ENCODE data around the gene CMTR2.
"Not testable (repeated sequence)": the region's sequence is repeated elsewhere in the genome, so short reads cannot be mapped to it uniquely, and the experiment has no call there.

The CMTR2 gene

GRCh38 chr16:71295950-71296349 lies 6.7 kb upstream of the CMTR2 start:
- no peak overlapping the region for H4K8ac ChIP-seq (ENCODE audit: low read depth, low read length)
- no peak overlapping the region for H3K18ac ChIP-seq (ENCODE audit: low read length)
- no peak overlapping the region for H3K4me2 ChIP-seq (ENCODE audit: low read length)
- peaks cover 8% of the 10 kb centered on the region for H3K79me1 ChIP-seq (ENCODE audit: low read length)
- H3K14ac ChIP-seq (ENCODE audit: low read length): no peak overlapping the region
- no peak overlapping the region for H2BK5ac ChIP-seq (ENCODE audit: low read depth, low read length, poor library complexity)
- H4K91ac ChIP-seq (ENCODE audit: low read depth, low read length): no peak overlapping the region
- H3K27ac ChIP-seq (ENCODE audit: low read depth, low read length): no peak overlapping the region
- no peak overlapping the region for H3K9ac ChIP-seq (ENCODE audit: low read length)
- H4K12ac ChIP-seq (ENCODE audit: low read depth, low read length): no peak overlapping the region
- H3K4me1 ChIP-seq (ENCODE audit: control insufficient read depth in 1 of 2, insufficient read depth in 2 of 2, low read length in 2 of 2): peaks cover 7 to 11% of the 10 kb centered on the region in 2 experiments
- no peak overlapping the region for H3K23ac ChIP-seq (ENCODE audit: low read length)
- no peaks in the 10 kb centered on the region for H3K27me3 ChIP-seq (ENCODE audit: insufficient read depth, low read length)
- H3K4me3 ChIP-seq (ENCODE audit: low read depth, low read length): no peak overlapping the region
- DNase-seq: no peak
- peaks cover 2% of the 10 kb centered on the region for H3K79me2 ChIP-seq (ENCODE audit: control insufficient read depth, insufficient read depth, low read length, poor library complexity)
- no peaks in the 10 kb centered on the region for H3K9me3 ChIP-seq (ENCODE audit: insufficient read depth, low read depth, low read length)
- H2AK5ac ChIP-seq (ENCODE audit: low read length): no peak overlapping the region
- H2AFZ ChIP-seq (ENCODE audit: insufficient read depth, low read length, poor library complexity): no peak overlapping the region
- H2BK12ac ChIP-seq (ENCODE audit: low read length): peak overlapping the region; percentile 86
- no CpG with 5 or more reads among the region's 1 CpG for WGBS (ENCODE audit: extremely low coverage, insufficient coverage, insufficient read length)
- H3K36me3 ChIP-seq (ENCODE audit: control insufficient read depth in 1 of 2, insufficient read depth in 2 of 2, low read length in 2 of 2): no peaks in the 10 kb centered on the region
- H2BK120ac ChIP-seq (ENCODE audit: insufficient read depth, low read length, poor library complexity): peak overlapping the region; percentile 38
- no peak overlapping the region for H3K4ac ChIP-seq (ENCODE audit: low read depth, low read length)

- Histone ChIP-seq H2AK5ac (ENCODE audit: low read length) (no peak overlapping the region), H4K8ac (ENCODE audit: low read depth, low read length) (no peak overlapping the region), H3K9me3 (ENCODE audit: insufficient read depth, low read depth, low read length) (peaks cover 3% of the 10 kb centered on the region), H2BK5ac (ENCODE audit: low read depth, low read length, poor library complexity) (no peak overlapping the region), H2BK12ac (ENCODE audit: low read length) (no peak overlapping the region), H3K27ac (ENCODE audit: low read depth, low read length) (peak overlapping the region; percentile 57), H2BK120ac (ENCODE audit: insufficient read depth, low read length, poor library complexity) (no peak overlapping the region), H3K4me1 (ENCODE audit: control insufficient read depth in 1 of 2, insufficient read depth in 2 of 2, low read length in 2 of 2) (peaks cover 12 to 15% of the 10 kb centered on the region in 2 experiments), H3K4me3 (ENCODE audit: low read depth, low read length) (no peak overlapping the region), H3K9ac (ENCODE audit: low read length) (no peak overlapping the region), H3K27me3 (ENCODE audit: insufficient read depth, low read length) (no peaks in the 10 kb centered on the region), H4K12ac (ENCODE audit: low read depth, low read length) (no peak overlapping the region), H3K36me3 (ENCODE audit: control insufficient read depth in 1 of 2, insufficient read depth in 2 of 2, low read length in 2 of 2) (no peaks in the 10 kb centered on the region), H3K18ac (ENCODE audit: low read length) (no peak overlapping the region), H3K4ac (ENCODE audit: low read depth, low read length) (no peak overlapping the region), H3K79me2 (ENCODE audit: control insufficient read depth, insufficient read depth, low read length, poor library complexity) (peaks cover 6% of the 10 kb centered on the region), H3K79me1 (ENCODE audit: low read length) (peaks cover 19% of the 10 kb centered on the region), H4K91ac (ENCODE audit: low read depth, low read length) (no peak overlapping the region), H2AFZ (ENCODE audit: insufficient read depth, low read length, poor library complexity) (no peak overlapping the region), H3K14ac (ENCODE audit: low read length) (no peak overlapping the region), H3K4me2 (ENCODE audit: low read length) (no peak overlapping the region), H3K23ac (ENCODE audit: low read length) (no peak overlapping the region)
- WGBS (ENCODE audit: extremely low coverage, insufficient coverage, insufficient read length): no CpG with 5 or more reads among the region's 1 CpG
- peak in 1 of 2 donors; percentile 37 for DNase-seq
These were observed 4.7 kb upstream of the CMTR2 start for GRCh38 chr16:71293919-71294318.

GRCh38 chr16:71292095-71292494 lies 2.9 kb upstream of the CMTR2 start:
- not testable (repeated sequence) for H2AK5ac ChIP-seq (ENCODE audit: low read length); H4K8ac ChIP-seq (ENCODE audit: low read depth, low read length); H4K12ac ChIP-seq (ENCODE audit: low read depth, low read length); H2BK5ac ChIP-seq (ENCODE audit: low read depth, low read length, poor library complexity); H2BK12ac ChIP-seq (ENCODE audit: low read length); H3K4me3 ChIP-seq (ENCODE audit: low read depth, low read length); H3K9ac ChIP-seq (ENCODE audit: low read length); H2BK120ac ChIP-seq (ENCODE audit: insufficient read depth, low read length, poor library complexity); H3K9me3 ChIP-seq (ENCODE audit: insufficient read depth, low read depth, low read length); H3K4ac ChIP-seq (ENCODE audit: low read depth, low read length); H4K91ac ChIP-seq (ENCODE audit: low read depth, low read length); H3K14ac ChIP-seq (ENCODE audit: low read length); H3K36me3 ChIP-seq (ENCODE audit: control insufficient read depth in 1 of 2, insufficient read depth in 2 of 2, low read length in 2 of 2); H3K27ac ChIP-seq (ENCODE audit: low read depth, low read length); H2AFZ ChIP-seq (ENCODE audit: insufficient read depth, low read length, poor library complexity); DNase-seq; H3K23ac ChIP-seq (ENCODE audit: low read length); H3K27me3 ChIP-seq (ENCODE audit: insufficient read depth, low read length); H3K18ac ChIP-seq (ENCODE audit: low read length)
- Histone ChIP-seq H3K4me1 (ENCODE audit: control insufficient read depth in 1 of 2, insufficient read depth in 2 of 2, low read length in 2 of 2) (peaks cover 12 to 18% of the 10 kb centered on the region in 2 experiments), H3K79me2 (ENCODE audit: control insufficient read depth, insufficient read depth, low read length, poor library complexity) (peaks cover 10% of the 10 kb centered on the region), H3K4me2 (ENCODE audit: low read length) (peak overlapping the region; percentile 16), H3K79me1 (ENCODE audit: low read length) (peaks cover 24% of the 10 kb centered on the region)
- WGBS (ENCODE audit: extremely low coverage, insufficient coverage, insufficient read length): no CpG with 5 or more reads among the region's 3 CpGs

GRCh38 chr16:71289732-71290062 lies 495 bp upstream of the CMTR2 start:
- no peak for DNase-seq
- Histone ChIP-seq H2BK120ac (ENCODE audit: insufficient read depth, low read length, poor library complexity) (no peak overlapping the region), H2BK5ac (ENCODE audit: low read depth, low read length, poor library complexity) (no peak overlapping the region), H4K8ac (ENCODE audit: low read depth, low read length) (no peak overlapping the region), H3K14ac (ENCODE audit: low read length) (no peak overlapping the region), H3K4ac (ENCODE audit: low read depth, low read length) (no peak overlapping the region), H2BK12ac (ENCODE audit: low read length) (no peak overlapping the region), H3K27ac (ENCODE audit: low read depth, low read length) (peak overlapping the region; percentile 46), H3K79me2 (ENCODE audit: control insufficient read depth, insufficient read depth, low read length, poor library complexity) (peaks cover 10% of the 10 kb centered on the region), H3K4me2 (ENCODE audit: low read length) (no peak overlapping the region), H4K91ac (ENCODE audit: low read depth, low read length) (no peak overlapping the region), H3K4me3 (ENCODE audit: low read depth, low read length) (no peak overlapping the region), H4K12ac (ENCODE audit: low read depth, low read length) (no peak overlapping the region), H3K36me3 (ENCODE audit: control insufficient read depth in 1 of 2, insufficient read depth in 2 of 2, low read length in 2 of 2) (peaks cover 0 to 11% of the 10 kb centered on the region in 2 experiments), H3K9me3 (ENCODE audit: insufficient read depth, low read depth, low read length) (peaks cover 3% of the 10 kb centered on the region), H2AK5ac (ENCODE audit: low read length) (no peak overlapping the region), H3K23ac (ENCODE audit: low read length) (no peak overlapping the region), H3K27me3 (ENCODE audit: insufficient read depth, low read length) (no peaks in the 10 kb centered on the region), H3K18ac (ENCODE audit: low read length) (no peak overlapping the region), H2AFZ (ENCODE audit: insufficient read depth, low read length, poor library complexity) (no peak overlapping the region), H3K9ac (ENCODE audit: low read length) (no peak overlapping the region), H3K4me1 (ENCODE audit: control insufficient read depth in 1 of 2, insufficient read depth in 2 of 2, low read length in 2 of 2) (peaks cover 12 to 15% of the 10 kb centered on the region in 2 experiments), H3K79me1 (ENCODE audit: low read length) (peaks cover 24% of the 10 kb centered on the region)
- no CpG with 5 or more reads among the region's 2 CpGs for WGBS (ENCODE audit: extremely low coverage, insufficient coverage, insufficient read length)

Data from trophoblast cell (in vitro differentiated cells and primary cell).